Measurements from ENCODE around the gene IQSEC3.

- TF ChIP-seq CTCF (conservative IDR thresholded peaks at IDR 0.05) (no peak), ZFX (IDR thresholded peaks at IDR 0.05) (no peak)
Measured at GRCh38 chr12:105696-106095, 39.1 kb downstream of the IQSEC3 start.
